HCT116 (cell line): Measurements from ENCODE around the gene CLASP1. TPM values are rescaled to one million over a fixed set of nuclear protein-coding genes. Genes with fewer than 3 reads are reported as not detected.

Experiments used
- ATAC-seq: fragments of 200-7000 bp; cut with Tn5 transposase; 2 replicates; pipeline ENCODE4 v1.9.1; 2020; ENCODE audit warnings: mild to moderate bottlenecking, moderate library complexity
- BruUV-seq: library from RNA; stranded (reverse); fragments of 400-500 nt; replicated peaks from 2 replicates; lab custom pipeline; 2021; lab: Mats Ljungman, UMichigan
- CTCF ChIA-PET: fragments of 300-600 bp; sonication (Branson Sonifier 250); formaldehyde crosslinking; loops from one replicate; lab custom pipeline; 2021; ENCODE audit warnings: antibody characterized with exemption; lab: Charles Lee
- POLR2A ChIA-PET: fragments of 300-600, 350-600 bp; sonication (Branson Sonifier 250); formaldehyde crosslinking; loops from one replicate; lab custom pipeline; 2021; ENCODE audit warnings: antibody characterized with exemption; lab: Charles Lee
- RAD21 ChIA-PET, 2 experiments: fragments of 300-600 bp; sonication (Branson Sonifier 250); formaldehyde crosslinking; loops; one replicate each; lab custom pipeline; 2023; ENCODE audit warnings: low total read pairs in 2 of 2; ENCODE audit not compliant: uncharacterized antibody in 2 of 2, unreplicated experiment in 2 of 2, low non-redundant PET in 1 of 2; lab: Charles Lee
- DNase-seq: peaks from one replicate; pipeline ENCODE4 v3.0.0-alpha.2; 2010; ENCODE audit warnings: low read depth, low spot score
- H2AFZ ChIP-seq: fragments of 200-600 bp; shearing (Covaris generic), sonication (generic); 2 replicates; pipeline ENCODE4 v1.6.1; 2017; ENCODE audit warnings: low read depth, mixed run types, mixed read lengths, antibody characterized with exemption, low read length; ENCODE audit not compliant: poor library complexity, severe bottlenecking
- H3K27ac ChIP-seq: 2 replicates; pipeline ENCODE4 v1.5.1; 2012; ENCODE audit warnings: low read depth, low read length
- H3K27me3 ChIP-seq: fragments of 200-600 bp; sonication (generic); 2 replicates; pipeline ENCODE4 v1.6.1; 2016; ENCODE audit warnings: mixed run types, low read length, mixed read lengths; ENCODE audit not compliant: insufficient read depth
- H3K36me3 ChIP-seq, 2 experiments: fragments of 200-500 bp in 1 of 2; fragments of 200-600 bp in 1 of 2; sonication (Bioruptor generic) in 1 of 2; sonication (generic) in 1 of 2; 2 replicates each; pipeline versions ENCODE4 v1.5.1 to v1.6.1; 2014 to 2016; ENCODE audit warnings: low read length in 2 of 2, inconsistent platforms in 1 of 2, mixed read lengths in 1 of 2, mixed run types in 1 of 2; ENCODE audit not compliant: insufficient read depth in 2 of 2, control insufficient read depth in 1 of 2
- H3K4me1 ChIP-seq, 2 experiments: fragments of 200-600 bp in 1 of 2; sonication (generic) in 1 of 2; 2 replicates each; pipeline versions ENCODE4 v1.5.1 to v1.6.1; 2012 to 2017; ENCODE audit warnings: low read length in 2 of 2, inconsistent platforms in 1 of 2, mild to moderate bottlenecking in 1 of 2, mixed read lengths in 1 of 2, mixed run types in 1 of 2, moderate library complexity in 1 of 2; ENCODE audit not compliant: insufficient read depth in 2 of 2, control insufficient read depth in 1 of 2
- H3K4me2 ChIP-seq: fragments of 200-600 bp; sonication (generic); 2 replicates; pipeline ENCODE4 v1.6.1; 2017; ENCODE audit warnings: mixed run types, low read length, mixed read lengths
- H3K4me3 ChIP-seq, 2 experiments: fragments of 200-600 bp in 1 of 2; sonication (generic) in 1 of 2; replicated peaks in 1 of 2; 2 replicates each; pipeline ENCODE4 v1.5.1; 2011 to 2016; ENCODE audit warnings: low read length in 2 of 2, control low read depth in 1 of 2, low read depth in 1 of 2, mild to moderate bottlenecking in 1 of 2, mixed read lengths in 1 of 2, mixed run types in 1 of 2
- H3K79me2 ChIP-seq: fragments of 200-600 bp; sonication (generic); 2 replicates; pipeline ENCODE4 v1.6.1; 2017; ENCODE audit warnings: mild to moderate bottlenecking, mixed run types, low read length, moderate library complexity, mixed read lengths; ENCODE audit not compliant: insufficient read depth
- H3K9ac ChIP-seq: fragments of 200-600 bp; sonication (generic); 2 replicates; pipeline ENCODE4 v1.6.1; 2016; ENCODE audit warnings: low read length, mixed read lengths
- H3K9me2 ChIP-seq: fragments of 200-600 bp; sonication (generic), shearing (Covaris generic); 2 replicates; pipeline ENCODE4 v1.6.1; 2017; ENCODE audit warnings: mixed run types, mild to moderate bottlenecking, moderate library complexity; ENCODE audit not compliant: insufficient read depth
- H3K9me3 ChIP-seq, 2 experiments: fragments of 200-500 bp in 1 of 2; fragments of 200-600 bp in 1 of 2; sonication (Bioruptor generic) in 1 of 2; sonication (generic) in 1 of 2; 2 replicates each; pipeline ENCODE4 v1.6.1; 2014 to 2017; ENCODE audit warnings: low read length in 2 of 2, mixed read lengths in 2 of 2, inconsistent platforms in 1 of 2, low read depth in 1 of 2, mild to moderate bottlenecking in 1 of 2, mixed run types in 1 of 2, moderate library complexity in 1 of 2; ENCODE audit not compliant: control insufficient read depth in 1 of 2, insufficient read depth in 1 of 2
- H4K20me1 ChIP-seq: fragments of 200-600 bp; sonication (generic), shearing (Covaris generic); 2 replicates; pipeline ENCODE4 v1.6.1; 2017; ENCODE audit warnings: mixed run types, mild to moderate bottlenecking, moderate library complexity; ENCODE audit not compliant: insufficient read depth
- JUND ChIP-seq: IDR thresholded peaks from 2 replicates; pipeline ENCODE4 v1.6.1; 2012
- POLR2A ChIP-seq: IDR thresholded peaks from 2 replicates; pipeline ENCODE4 v1.7.0; 2011; ENCODE audit warnings: borderline replicate concordance; ENCODE audit not compliant: insufficient read depth, insufficient read length; ENCODE audit errors: extremely low read depth
- POLR2AphosphoS5 ChIP-seq: IDR thresholded peaks from 2 replicates; pipeline ENCODE4 v1.6.1; 2011; ENCODE audit warnings: mild to moderate bottlenecking, low read depth, low read length, moderate library complexity
- REST ChIP-seq: IDR thresholded peaks from 2 replicates; pipeline ENCODE4 v1.6.1; 2012; ENCODE audit warnings: low read depth
- SRF ChIP-seq: IDR thresholded peaks from 2 replicates; pipeline ENCODE4 v1.6.1; 2012; ENCODE audit warnings: low read depth
- TCF7L2 ChIP-seq: IDR thresholded peaks from 2 replicates; pipeline ENCODE4 v1.7.0; 2011; ENCODE audit warnings: borderline replicate concordance, inconsistent platforms; ENCODE audit not compliant: insufficient read depth, insufficient read length; ENCODE audit errors: extremely low read depth
- YY1 ChIP-seq: IDR thresholded peaks from 2 replicates; pipeline ENCODE4 v1.6.1; 2011; ENCODE audit warnings: low read length, low read depth, moderate library complexity, mild to moderate bottlenecking; ENCODE audit not compliant: insufficient replicate concordance; ENCODE audit errors: extremely low read depth
- ZBTB33 ChIP-seq: IDR thresholded peaks from 2 replicates; pipeline ENCODE4 v1.6.1; 2011; ENCODE audit warnings: mild to moderate bottlenecking, low read length, moderate library complexity; ENCODE audit not compliant: insufficient replicate concordance; ENCODE audit errors: extremely low read depth
- ZNF274 ChIP-seq: fragments of 200-500 bp; sonication (Bioruptor generic); IDR thresholded peaks from 2 replicates; pipeline ENCODE4 v1.6.1; 2014; ENCODE audit warnings: mild to moderate bottlenecking, low read depth, low read length, inconsistent platforms
- intact Hi-C: fragments of 100-400 bp; cut with micrococcal nuclease; formaldehyde crosslinking; loops from 2 replicates; pipeline ENCODE4 v1.10.0; 2022
- total RNA-seq: library from RNA; stranded (reverse); gene quantifications from one replicate; pipeline ENCODE4 v1.2.1, GENCODE V29; 2021; ENCODE audit not compliant: unreplicated experiment

CLASP1 gene
- total RNA-seq, 1 experiment from 2014 or later: 41.9 TPM

- ChIA-PET RAD21 (no interaction called here), CTCF (no interaction called here), POLR2A (no interaction called here)
- DNase-seq: no peak
- no peaks in the 10 kb centered on the region for H3K79me2 ChIP-seq
- no peaks in the 10 kb centered on the region for H3K9me3 ChIP-seq
- H4K20me1 ChIP-seq: no peaks in the 10 kb centered on the region
- H3K9ac ChIP-seq: no peak overlapping the region
- H2AFZ ChIP-seq: no peak overlapping the region
- no TSS peak for BruUV-seq
- TF ChIP-seq POLR2AphosphoS5 (no peak), REST (no peak), SRF (no peak), ZBTB33 (no peak), TCF7L2 (no peak), POLR2A (no peak), ZNF274 (no peak), JUND (no peak), YY1 (no peak)
- TF ChIP-seq, all 23 proteins: peak for 0
- H3K9me2 ChIP-seq: no peaks in the 10 kb centered on the region
- H3K27me3 ChIP-seq: no peaks in the 10 kb centered on the region
- no peak for ATAC-seq
- peaks cover 0 to 4% of the 10 kb centered on the region in 2 experiments; a peak in 1 of 4 replicates for H3K36me3 ChIP-seq
- no peak overlapping the region for H3K27ac ChIP-seq
- intact Hi-C loops: no loop called here
- no peak overlapping the region for H3K4me2 ChIP-seq
- no peaks in the 10 kb centered on the region for H3K4me1 ChIP-seq
- H3K4me3 ChIP-seq: no peak overlapping the region
Measured at GRCh38 chr2:121386102-121386501, 263.2 kb downstream of the CLASP1 start.
